LNCAP (cell line): ENCODE results near the gene STK10.

ENCODE experiments used
- TF ChIP-seq, protein P1 (sequence below): fragments of 450-650 bp; IDR thresholded peaks from 2 replicates; pipeline ENCODE4 v1.5.1; 2017; ENCODE audit warnings: mild to moderate bottlenecking

STK10 gene

DNA sequence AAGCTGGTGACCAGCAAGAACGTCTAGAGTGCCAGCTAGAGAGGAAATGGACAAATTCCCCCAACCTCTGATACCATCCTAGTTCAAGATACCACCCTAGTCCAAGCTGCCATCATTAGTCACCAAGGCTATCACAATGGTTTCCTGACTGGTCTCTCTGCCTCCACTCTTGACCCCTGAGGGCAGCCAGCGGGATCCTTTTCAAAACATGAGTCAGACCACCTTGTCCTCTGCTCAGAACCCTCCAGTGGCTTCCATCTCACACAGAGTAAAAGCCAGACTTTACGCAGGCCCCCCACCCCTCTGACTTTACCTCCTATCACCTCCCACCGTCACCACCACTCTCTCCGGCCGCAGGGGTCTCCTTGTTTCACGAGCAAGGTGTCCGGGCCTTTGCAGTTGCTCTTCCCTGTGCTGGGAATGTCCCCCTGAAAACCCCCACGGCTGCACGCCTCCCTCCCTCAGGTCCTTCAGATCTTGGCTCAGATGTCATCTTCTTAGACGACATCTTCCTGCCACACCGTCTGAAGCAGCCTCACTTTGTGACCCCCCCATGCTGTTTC, 139.4 kb downstream of the STK10 start:
- TF ChIP-seq, protein P1, sequence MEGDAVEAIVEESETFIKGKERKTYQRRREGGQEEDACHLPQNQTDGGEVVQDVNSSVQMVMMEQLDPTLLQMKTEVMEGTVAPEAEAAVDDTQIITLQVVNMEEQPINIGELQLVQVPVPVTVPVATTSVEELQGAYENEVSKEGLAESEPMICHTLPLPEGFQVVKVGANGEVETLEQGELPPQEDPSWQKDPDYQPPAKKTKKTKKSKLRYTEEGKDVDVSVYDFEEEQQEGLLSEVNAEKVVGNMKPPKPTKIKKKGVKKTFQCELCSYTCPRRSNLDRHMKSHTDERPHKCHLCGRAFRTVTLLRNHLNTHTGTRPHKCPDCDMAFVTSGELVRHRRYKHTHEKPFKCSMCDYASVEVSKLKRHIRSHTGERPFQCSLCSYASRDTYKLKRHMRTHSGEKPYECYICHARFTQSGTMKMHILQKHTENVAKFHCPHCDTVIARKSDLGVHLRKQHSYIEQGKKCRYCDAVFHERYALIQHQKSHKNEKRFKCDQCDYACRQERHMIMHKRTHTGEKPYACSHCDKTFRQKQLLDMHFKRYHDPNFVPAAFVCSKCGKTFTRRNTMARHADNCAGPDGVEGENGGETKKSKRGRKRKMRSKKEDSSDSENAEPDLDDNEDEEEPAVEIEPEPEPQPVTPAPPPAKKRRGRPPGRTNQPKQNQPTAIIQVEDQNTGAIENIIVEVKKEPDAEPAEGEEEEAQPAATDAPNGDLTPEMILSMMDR = no peak

DNA sequence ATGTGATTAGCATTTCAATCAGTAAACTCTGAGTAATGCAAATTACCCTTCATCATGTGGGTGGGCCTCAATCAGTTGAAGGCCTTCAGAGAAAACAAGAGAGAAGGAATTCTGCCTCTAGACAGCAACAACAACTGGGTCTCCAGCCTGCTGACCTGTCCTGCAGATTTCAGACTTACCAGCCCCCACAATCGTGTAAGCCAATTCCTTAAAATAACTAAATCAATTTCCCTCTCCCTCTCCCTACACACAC, 139.9 kb downstream of the STK10 start:
- TF ChIP-seq, protein P1 = no peak

DNA sequence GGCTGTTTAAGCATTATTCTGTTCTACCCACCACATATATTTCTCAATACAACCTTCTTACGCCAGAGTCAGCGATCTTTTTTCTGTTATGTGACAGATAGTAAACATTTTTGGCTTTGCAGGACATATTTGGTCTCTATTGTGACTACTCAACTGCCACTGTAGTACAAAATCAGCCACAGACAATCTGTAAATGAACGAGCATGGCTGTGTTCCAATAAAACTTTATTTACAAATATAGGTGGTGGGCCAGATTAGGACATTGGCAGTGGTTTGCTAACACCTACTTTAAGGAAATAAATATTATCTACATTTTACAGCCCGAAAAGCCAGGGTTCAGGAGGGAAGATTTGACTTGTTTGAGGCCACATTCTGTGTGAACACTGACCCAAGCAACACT, 141.4 kb downstream of the STK10 start:
- TF ChIP-seq, protein P1 = no peak

DNA sequence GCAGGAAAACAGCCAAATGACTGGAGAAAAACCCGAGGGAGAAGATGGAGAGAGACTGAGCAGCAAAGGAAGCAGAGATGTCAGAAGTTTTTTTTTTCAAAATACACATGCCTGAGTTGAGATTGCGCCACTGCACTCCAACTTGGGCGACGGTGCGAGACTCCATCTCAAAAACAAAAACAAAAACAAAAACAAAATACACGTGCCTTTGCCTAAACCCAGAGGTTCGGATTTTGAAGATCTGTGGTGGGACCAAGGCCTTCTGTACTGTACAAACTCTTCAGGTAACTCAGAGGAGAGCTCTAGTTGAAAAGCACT, 142.8 kb downstream of the STK10 start:
- TF ChIP-seq, protein P1 = no peak

DNA sequence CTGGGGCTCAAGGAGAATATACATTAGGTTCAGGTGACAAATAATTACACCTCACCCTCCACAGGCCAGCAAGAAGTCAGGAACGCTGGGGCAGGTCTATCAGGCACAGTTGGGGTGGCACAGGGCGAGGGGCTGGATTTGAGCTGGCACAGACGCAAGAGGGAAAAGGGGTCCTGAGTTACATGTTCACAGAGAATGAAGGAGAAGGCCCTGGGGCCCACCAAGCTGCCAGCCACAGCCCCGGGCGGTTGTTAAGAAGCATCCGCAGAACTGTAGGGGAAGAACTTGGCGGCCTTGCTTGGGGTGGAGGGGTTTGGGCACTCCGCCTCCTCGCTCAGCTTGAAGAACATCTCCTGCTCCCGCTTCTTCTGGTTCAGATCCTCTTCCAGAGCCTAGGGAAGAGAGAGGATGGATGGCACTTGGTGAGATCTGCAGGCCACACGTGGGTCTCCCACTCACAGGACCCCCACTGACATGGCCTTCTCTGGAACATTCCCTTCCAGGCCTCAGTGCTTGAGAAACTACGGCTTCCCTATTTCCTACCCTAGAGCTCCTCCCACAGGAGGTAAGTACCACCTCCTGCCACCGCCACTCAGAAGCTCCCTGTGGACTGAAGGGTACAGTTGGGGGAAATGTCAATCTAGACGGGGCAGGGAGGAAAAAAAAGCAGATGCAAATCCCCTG, 143.3 kb downstream of the STK10 start:
- TF ChIP-seq, protein P1 = no peak

DNA sequence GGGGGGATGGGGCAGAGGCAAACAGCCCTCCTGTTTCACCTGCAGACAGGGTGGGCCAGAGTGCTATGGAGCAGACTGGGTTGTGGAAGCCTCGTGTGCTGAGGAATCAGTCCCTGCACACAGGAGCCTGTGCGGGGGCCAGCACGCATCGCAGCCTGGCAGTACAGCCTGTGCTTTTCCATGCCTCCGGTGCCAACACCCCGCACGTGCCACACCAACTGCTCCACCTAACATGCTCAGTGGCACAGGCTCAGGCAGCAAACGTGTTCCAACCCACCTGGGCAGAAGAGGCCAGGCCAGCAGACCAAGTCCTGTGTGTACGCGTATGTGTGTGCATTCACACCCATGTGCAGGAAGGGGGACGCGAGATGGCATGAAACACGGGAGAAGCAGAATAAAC, 144.2 kb downstream of the STK10 start:
- TF ChIP-seq, protein P1 = no peak

DNA sequence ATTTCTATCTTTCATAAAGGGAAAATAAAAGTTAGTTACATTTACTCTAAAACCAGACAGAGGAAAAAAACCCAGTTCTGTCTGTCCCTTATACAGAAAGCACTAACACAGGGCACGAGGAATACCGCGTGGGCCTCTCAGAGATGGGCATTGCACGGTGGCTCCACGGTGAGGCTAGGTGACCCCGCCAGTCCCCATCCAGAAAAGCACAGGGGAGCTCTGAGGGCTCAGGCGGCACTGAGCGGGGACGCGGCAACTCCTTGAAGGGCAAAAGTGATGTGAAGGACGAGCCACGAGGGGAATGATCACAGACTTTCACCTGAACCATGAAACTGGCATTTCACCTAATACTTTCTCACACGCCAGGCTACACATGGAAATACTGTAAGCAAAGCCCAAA, 145.8 kb downstream of the STK10 start:
- TF ChIP-seq, protein P1 = no peak

DNA sequence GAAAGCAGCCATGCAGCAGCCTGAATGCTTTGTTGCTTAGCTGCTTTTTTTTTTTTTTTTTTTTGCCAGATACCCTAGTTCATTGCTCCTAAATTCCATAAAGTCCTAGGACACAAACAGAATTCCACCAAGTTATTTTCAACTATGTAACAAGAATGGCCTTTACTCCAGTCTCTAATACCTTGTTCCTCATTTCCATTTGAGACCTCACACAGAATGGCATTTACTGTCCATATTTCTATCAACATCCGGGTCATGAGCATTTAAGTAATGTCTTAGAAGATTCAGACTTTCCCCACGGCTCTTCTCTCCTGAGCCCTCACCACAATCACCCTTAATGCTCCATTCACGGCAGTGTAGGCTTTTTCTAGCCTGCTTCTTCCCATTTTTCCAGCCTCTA, 149.9 kb downstream of the STK10 start:
- TF ChIP-seq, protein P1 = no peak
